HEK293 (cell line): ENCODE measurements around the gene NCOR1.
"Not testable (repeated sequence)": the region's sequence is repeated elsewhere in the genome, so short reads cannot be mapped to it uniquely, and the experiment has no call there.

Source experiments
- CTCF ChIA-PET: fragments of 350-600 bp; formaldehyde crosslinking; extraction: SDS; loops from one replicate; lab custom pipeline; 2021; ENCODE audit warnings: antibody characterized with exemption; lab: Yijun Ruan, JAX
- POLR2A ChIA-PET: fragments of 300-600 bp; formaldehyde crosslinking; extraction: SDS; loops from one replicate; lab custom pipeline; 2020; ENCODE audit warnings: antibody characterized with exemption, inconsistent platforms; lab: Yijun Ruan, JAX
- H3K27ac ChIP-seq: fragments of 200-500 bp; sonication (Bioruptor generic); 2 replicates; pipeline ENCODE4 v1.5.1; 2014; ENCODE audit warnings: low read depth, low read length, control low read depth, inconsistent platforms; ENCODE audit errors: extremely low read depth
- H3K36me3 ChIP-seq, 2 experiments: fragments of 200-500 bp in 1 of 2; sonication (Bioruptor generic) in 1 of 2; 1 replicate in 1 of 2; 2 replicates in 1 of 2; pipeline ENCODE4 v1.5.1; 2014 to 2017; ENCODE audit warnings: inconsistent platforms in 2 of 2, low read length in 2 of 2; ENCODE audit not compliant: control insufficient read depth in 2 of 2, insufficient read depth in 1 of 2
- H3K4me1 ChIP-seq: fragments of 200-500 bp; sonication (Bioruptor generic); 2 replicates; pipeline ENCODE4 v1.5.1; 2014; ENCODE audit warnings: mild to moderate bottlenecking, low read length, inconsistent platforms; ENCODE audit not compliant: control insufficient read depth, insufficient read depth
- H3K4me3 ChIP-seq: 2 replicates; pipeline ENCODE4 v1.5.1; 2011; ENCODE audit warnings: low read depth, mild to moderate bottlenecking, control low read depth, low read length, moderate library complexity
- H3K9me3 ChIP-seq: fragments of 200-500 bp; sonication (Bioruptor generic); 2 replicates; pipeline ENCODE4 v1.5.1; 2014; ENCODE audit warnings: low read depth, low read length, inconsistent platforms; ENCODE audit not compliant: control insufficient read depth, insufficient read depth
- BCL11A ChIP-seq: fragments of 450-650 bp; formaldehyde crosslinking; IDR thresholded peaks from 2 replicates; pipeline ENCODE4 v1.5.1; 2016; ENCODE audit warnings: low read depth, missing biosample characterization, missing genetic modification characterization
- BCL11B ChIP-seq: fragments of 450-650 bp; formaldehyde crosslinking; IDR thresholded peaks from 2 replicates; pipeline ENCODE4 v1.5.1; 2016; ENCODE audit warnings: low read depth, missing biosample characterization, missing genetic modification characterization
- EGR2 ChIP-seq: fragments of 450-650 bp; formaldehyde crosslinking; IDR thresholded peaks from 2 replicates; pipeline ENCODE4 v1.5.1; 2016; ENCODE audit warnings: low read depth, missing biosample characterization, missing genetic modification characterization
- IKZF3 ChIP-seq: fragments of 450-650 bp; IDR thresholded peaks from 2 replicates; pipeline ENCODE4 v1.5.0; 2018; ENCODE audit warnings: missing biosample characterization, mild to moderate bottlenecking, missing genetic modification characterization, moderate library complexity
- OSR2 ChIP-seq: fragments of 450-650 bp; formaldehyde crosslinking; IDR thresholded peaks from 2 replicates; pipeline ENCODE4 v1.5.1; 2016; ENCODE audit warnings: missing biosample characterization, missing genetic modification characterization
- PRDM1 ChIP-seq: fragments of 450-650 bp; formaldehyde crosslinking; IDR thresholded peaks from 2 replicates; pipeline ENCODE4; 2016; ENCODE audit warnings: missing biosample characterization, missing genetic modification characterization
- SETDB1 ChIP-seq: IDR thresholded peaks from one replicate; pipeline ENCODE4 v1.6.1; 2017; ENCODE audit warnings: mild to moderate bottlenecking, low read length, moderate library complexity, mixed read lengths; ENCODE audit not compliant: insufficient read length
- SP7 ChIP-seq: fragments of 450-650 bp; formaldehyde crosslinking; IDR thresholded peaks from 2 replicates; pipeline ENCODE4 v1.5.1; 2016; ENCODE audit warnings: missing biosample characterization, missing genetic modification characterization
- ZBTB17 ChIP-seq: fragments of 450-650 bp; formaldehyde crosslinking; IDR thresholded peaks from 2 replicates; pipeline ENCODE4 v1.5.1; 2016; ENCODE audit warnings: missing biosample characterization, missing genetic modification characterization
- ZBTB20 ChIP-seq: fragments of 450-650 bp; formaldehyde crosslinking; IDR thresholded peaks from 2 replicates; pipeline ENCODE4 v1.5.1; 2016; ENCODE audit warnings: missing biosample characterization, missing genetic modification characterization
- ZNF155 ChIP-seq: fragments of 450-650 bp; formaldehyde crosslinking; IDR thresholded peaks from 2 replicates; pipeline ENCODE4 v1.5.1; 2016; ENCODE audit warnings: missing biosample characterization, missing genetic modification characterization
- ZNF223 ChIP-seq: fragments of 450-650 bp; formaldehyde crosslinking; IDR thresholded peaks from 2 replicates; pipeline ENCODE4 v1.5.1; 2016; ENCODE audit warnings: missing biosample characterization, missing genetic modification characterization
- ZNF239 ChIP-seq: fragments of 450-650 bp; formaldehyde crosslinking; IDR thresholded peaks from 2 replicates; pipeline ENCODE4 v1.5.1; 2016; ENCODE audit warnings: missing biosample characterization, missing genetic modification characterization
- ZNF302 ChIP-seq: fragments of 450-650 bp; formaldehyde crosslinking; IDR thresholded peaks from 2 replicates; pipeline ENCODE4 v1.5.1; 2016; ENCODE audit warnings: missing biosample characterization, missing genetic modification characterization, low read depth
- ZNF362 ChIP-seq: fragments of 450-650 bp; formaldehyde crosslinking; IDR thresholded peaks from 2 replicates; pipeline ENCODE4 v1.5.1; 2016; ENCODE audit warnings: missing biosample characterization, missing genetic modification characterization
- ZNF585B ChIP-seq: fragments of 450-650 bp; formaldehyde crosslinking; IDR thresholded peaks from 2 replicates; pipeline ENCODE4 v1.5.1; 2016; ENCODE audit warnings: missing biosample characterization, missing genetic modification characterization
- ZNF660 ChIP-seq: fragments of 450-650 bp; IDR thresholded peaks from 2 replicates; pipeline ENCODE4 v1.5.1; 2018; ENCODE audit warnings: missing biosample characterization, mild to moderate bottlenecking, missing genetic modification characterization
- ZSCAN4 ChIP-seq: fragments of 450-650 bp; formaldehyde crosslinking; IDR thresholded peaks from 2 replicates; pipeline ENCODE4 v1.5.1; 2017; ENCODE audit warnings: missing biosample characterization, missing genetic modification characterization

NCOR1 gene

GRCh38 chr17:16211590-16211989, 3.7 kb downstream of the NCOR1 start (continued):
- TF ChIP-seq ZNF362 = no peak
- TF ChIP-seq ZNF155 (tag by site-specific recombination) = no peak
- TF ChIP-seq ZNF302 = no peak
- TF ChIP-seq SP7 (tag by site-specific recombination) = no peak
- TF ChIP-seq ZNF239 (tag by site-specific recombination) = no peak
- TF ChIP-seq ZNF585B (tag by site-specific recombination) = no peak
- no peak for TF ChIP-seq SETDB1
- no peak for TF ChIP-seq ZNF660 (tag by site-specific recombination)

GRCh38 chr17:16204763-16205162, 10.6 kb downstream of the NCOR1 start:
- H3K9me3 ChIP-seq, H3K27ac ChIP-seq, H3K36me3 ChIP-seq, CTCF ChIA-PET, H3K4me3 ChIP-seq: not testable (repeated sequence)
- TF ChIP-seq ZBTB17 (tag by site-specific recombination) (0 out of 2 replicates have a peak, but pooled peaks have one; percentile 37), ZNF223 (peak; percentile 76)
- peaks cover 18% of the 10 kb centered on the region for H3K4me1 ChIP-seq
- POLR2A ChIA-PET = interaction anchor here (1.5 kb wide), 1 partner anchor 10 kb away, joined by 8 read pairs; the partner anchor contains the start of gene NCOR1

GRCh38 chr17:16202554-16203500, 12.5 kb downstream of the NCOR1 start:
- CTCF ChIA-PET = interaction anchor here (0.6 to 1.9 kb wide), 3 partner anchors 9 to 92 kb away, joined by 3 to 4 read pairs (median 4); no protein-coding TSS in a partner anchor

GRCh38 chr17:16201693-16202131, 13.6 kb downstream of the NCOR1 start:
- H3K9me3 ChIP-seq, POLR2A ChIA-PET, H3K36me3 ChIP-seq, H3K4me3 ChIP-seq, H3K27ac ChIP-seq: not testable (repeated sequence)
- peak; percentile 89 for TF ChIP-seq BCL11B (tag by site-specific recombination)
- peak; percentile 42; the same call in 1 of the 2 replicates for TF ChIP-seq BCL11A (tag by site-specific recombination)
- CTCF ChIA-PET = interaction anchor here (1.0 to 1.9 kb wide), 2 partner anchors 10 to 13 kb away, joined by 3 to 4 read pairs; no protein-coding TSS in a partner anchor
- H3K4me1 ChIP-seq = peaks cover 23% of the 10 kb centered on the region

More at GRCh38 chr17:16202554-16203500, 12.5 kb downstream of the NCOR1 start:
- H3K4me3 ChIP-seq, H3K9me3 ChIP-seq, H3K36me3 ChIP-seq: not testable (repeated sequence)
- POLR2A ChIA-PET = interaction anchor here (0.6 to 1.4 kb wide), 5 partner anchors 11 to 334 kb away, joined by 3 to 5 read pairs (median 3); partner anchors contain the start of genes NCOR1 and UBB
- TF ChIP-seq PRDM1 = peak; percentile 80
- 0 out of 2 replicates have a peak, but pooled peaks have one; percentile 16 for TF ChIP-seq EGR2 (tag by site-specific recombination)
- 0 out of 2 replicates have a peak, but pooled peaks have one; percentile 33 for TF ChIP-seq ZSCAN4
- peak; percentile 63; the same call in 1 of the 2 replicates for TF ChIP-seq ZBTB20 (tag by site-specific recombination)
- TF ChIP-seq IKZF3 = 0 out of 2 replicates have a peak, but pooled peaks have one; percentile 35
- 0 out of 2 replicates have a peak, but pooled peaks have one; percentile 10 for TF ChIP-seq OSR2 (tag by site-specific recombination)
- peak overlapping the region; percentile 58 for H3K27ac ChIP-seq
- peaks cover 23% of the 10 kb centered on the region for H3K4me1 ChIP-seq
